GM12801 (cell line): ENCODE data around the gene IGLON5.

Experiments
- CTCF ChIP-seq: IDR thresholded peaks from one replicate; pipeline ENCODE4 v1.5.1; 2011; ENCODE audit warnings: control low read depth; ENCODE audit not compliant: insufficient read length; ENCODE audit errors: extremely low read depth

IGLON5 gene

GRCh38 chr19:51325161-51325976 lies 13.9 kb downstream of the IGLON5 start:
- no peak for TF ChIP-seq CTCF

GRCh38 chr19:51326216-51327065 lies 15.0 kb downstream of the IGLON5 start:
- TF ChIP-seq CTCF = no peak

- TF ChIP-seq CTCF = no peak
Measured at GRCh38 chr19:51327066-51328001, 15.9 kb downstream of the IGLON5 start.

GRCh38 chr19:51329411-51329810 lies 18.0 kb downstream of the IGLON5 start:
- no peak for TF ChIP-seq CTCF

GRCh38 chr19:51330366-51330765 lies 18.9 kb downstream of the IGLON5 start:
- TF ChIP-seq CTCF = no peak

- TF ChIP-seq CTCF = no peak
Measured at GRCh38 chr19:51331193-51331592, 19.7 kb downstream of the IGLON5 start.
